Uterus (tissue), 2 donors: ENCODE results near the gene DUSP19.
A peak's percentile ranks its signal among the peaks of the same experiment; 100 is the strongest.

Source experiments
- CTCF ChIP-seq, 4 experiments: fragments of 200-600 bp in 2 of 4; fragments of 450-650 bp in 2 of 4; sonication (generic) in 2 of 4; IDR thresholded peaks; one replicate each; pipeline ENCODE4 v1.5.1; 2016 to 2019; ENCODE audit warnings: antibody characterized with exemption in 4 of 4, mild to moderate bottlenecking in 2 of 4, moderate library complexity in 1 of 4
- POLR2A ChIP-seq, 2 donors: fragments of 450-650 bp; IDR thresholded peaks; one replicate each; pipeline ENCODE4 v1.6.1; 2016; ENCODE audit warnings: antibody characterized with exemption in 2 of 2, mild to moderate bottlenecking in 1 of 2, moderate library complexity in 1 of 2

GRCh38 chr2:183123959-183124221 is 45.3 kb downstream of the DUSP19 start:
- TF ChIP-seq CTCF (IDR thresholded peaks at IDR 0.05) (no peak), POLR2A (IDR thresholded peaks at IDR 0.05) (peak in 1 of 2 donors; percentile 32)
